Transverse colon (tissue), 4 donors: ENCODE results near the gene PPP1R10. TPM values are rescaled to one million over a fixed set of nuclear protein-coding genes. Genes with fewer than 3 reads are reported as not detected.

Source experiments
- DNase-seq: peaks from one replicate; pipeline ENCODE4 v3.0.0-alpha.2; 2019
- H3K27ac ChIP-seq, 4 donors: fragments of 200-600 bp; sonication (generic); 2 replicates each; pipeline ENCODE4 v1.5.1; 2016 to 2018; ENCODE audit warnings: inconsistent platforms in 4 of 4
- H3K27me3 ChIP-seq: fragments of 200-600 bp; sonication (generic); 2 replicates; pipeline ENCODE4 v1.5.1; 2017; ENCODE audit warnings: inconsistent platforms
- H3K36me3 ChIP-seq, 4 donors: fragments of 200-600 bp; sonication (generic); 2 replicates each; pipeline ENCODE4 v1.5.1; 2017 to 2019; ENCODE audit warnings: inconsistent platforms in 4 of 4
- H3K4me1 ChIP-seq, 4 donors: fragments of 200-600 bp; sonication (generic); 2 replicates each; pipeline ENCODE4 v1.5.1; 2017 to 2020; ENCODE audit warnings: inconsistent platforms in 4 of 4
- H3K4me3 ChIP-seq, 4 donors: fragments of 200-600 bp; sonication (generic); 1 replicate in 1 of 4; 2 replicates in 3 of 4; pipeline versions ENCODE4 v1.5.1 to v1.6.1; 2017 to 2019; ENCODE audit warnings: inconsistent platforms in 4 of 4
- H3K9me3 ChIP-seq, 2 donors: fragments of 200-600 bp; sonication (generic); 2 replicates each; pipeline ENCODE4 v1.5.1; 2017 to 2019; ENCODE audit warnings: inconsistent platforms in 2 of 2
- EP300 ChIP-seq: sonication (generic); formaldehyde crosslinking; IDR thresholded peaks from one replicate; pipeline ENCODE4 v1.6.1; 2017; ENCODE audit warnings: antibody characterized with exemption, low read depth
- POLR2A ChIP-seq: fragments of 450-650 bp; IDR thresholded peaks from one replicate; pipeline ENCODE4 v1.6.1; 2016; ENCODE audit warnings: antibody characterized with exemption, mild to moderate bottlenecking, moderate library complexity
- POLR2AphosphoS5 ChIP-seq, 3 donors: sonication (generic); formaldehyde crosslinking; IDR thresholded peaks; one replicate each; pipeline ENCODE4 v1.6.1; 2016; ENCODE audit warnings: antibody characterized with exemption in 3 of 3
- WGBS, 2 donors: methylation state at CpG; one replicate each; pipeline ENCODE4 v1.1.5; 2018; ENCODE audit warnings: low coverage in 1 of 2; 5-methylcytosine and 5-hydroxymethylcytosine counted together
- in situ Hi-C, 4 donors: fragments of 200-750 bp; cut with MboI; loops; one replicate each; pipeline versions ENCODE4 v1.15.0 to v1.15.1; 2017; ENCODE audit warnings: low sequenced_read_pairs in 3 of 4, low pct_ligation_motif_present in 1 of 4, low pct_unique_long_range_greater_than_20kb in 1 of 4
- intact Hi-C: fragments of 100-400 bp; cut with DNase I; formaldehyde crosslinking; loops from one replicate; pipeline ENCODE4 v1.15.1; 2023; ENCODE audit warnings: low total_unique reads
- total RNA-seq, 4 donors: library from RNA; depleted of rRNA; stranded (reverse); fragments of >200 nt; gene quantifications; one replicate each; pipeline ENCODE4 v1.1.0, GENCODE V29; 2016
- TF ChIP-seq, protein P1 (sequence below), 5 experiments: fragments of 200-600 bp in 3 of 5; fragments of 450-650 bp in 2 of 5; sonication (generic) in 3 of 5; IDR thresholded peaks; 1 replicate in 2 of 5; 2 replicates in 3 of 5; pipeline ENCODE4 v1.5.1; 2016 to 2017; ENCODE audit warnings: antibody characterized with exemption in 5 of 5, inconsistent platforms in 3 of 5, mild to moderate bottlenecking in 2 of 5, moderate library complexity in 1 of 5

Gene PPP1R10
- total RNA-seq, 4 donors from 2014 or later, result 35.5 to 62.5 (median 53.8) TPM

DNA sequence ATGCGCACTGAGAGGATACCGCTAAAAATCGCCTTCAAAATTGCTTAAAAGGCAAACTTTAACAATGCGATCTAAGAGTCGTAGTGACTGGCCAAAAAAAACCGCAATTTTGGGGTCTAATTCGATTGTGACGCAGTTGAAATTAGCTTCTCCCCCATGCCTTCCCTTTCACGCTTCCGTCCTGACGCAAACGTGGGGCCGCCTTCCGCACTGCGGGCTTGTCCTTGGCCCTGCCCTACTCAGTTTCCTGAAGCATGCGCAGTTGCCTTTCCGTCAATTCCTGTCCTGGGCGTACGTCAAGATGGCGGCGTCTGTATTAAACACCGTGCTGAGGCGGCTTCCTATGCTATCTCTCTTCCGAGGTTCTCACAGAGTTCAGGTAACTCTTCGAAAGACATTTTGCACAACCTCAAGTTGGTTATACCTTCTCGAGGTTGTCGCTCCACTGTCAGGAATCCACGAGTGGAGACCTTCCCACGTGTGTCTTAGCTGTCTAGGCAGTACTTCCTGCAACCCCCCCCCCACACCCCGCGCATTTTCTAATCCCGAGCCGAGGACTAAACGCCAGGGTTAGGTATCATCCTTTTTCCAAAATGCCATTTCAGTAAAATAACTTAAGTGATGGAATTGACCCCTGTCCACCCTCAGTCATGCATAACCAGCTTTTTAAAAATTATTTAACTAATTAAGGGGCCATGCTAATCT lies 674 bp upstream of the PPP1R10 start, which contains the start of gene MRPS18B:
Gene MRPS18B (plus strand): TSS at position 276 of the 705 bp plus-strand sequence. CDS start 26 bp downstream, at position 302.
- in situ Hi-C loops, result no loop called here
- WGBS, 2 donors, result 0 to 1% methylated on average over 1 to 34 of the region's 34 CpGs
- H3K4me1 ChIP-seq, result peaks cover 14 to 36% (median 32%) of the 10 kb centered on the region in 4 donors
- DNase-seq, result peak; percentile 98
- intact Hi-C loops, result loop anchor here (5.0 kb wide), 2 partner anchors 70 to 105 kb away; partner anchors contain the start of genes PPP1R18 and TUBB
- TF ChIP-seq EP300, result no peak
- peak; percentile 91 to 93 (median 93) for TF ChIP-seq POLR2AphosphoS5 (IDR thresholded peaks at IDR 0.05)
- TF ChIP-seq POLR2A, result peak; percentile 46
- TF ChIP-seq, protein P1, sequence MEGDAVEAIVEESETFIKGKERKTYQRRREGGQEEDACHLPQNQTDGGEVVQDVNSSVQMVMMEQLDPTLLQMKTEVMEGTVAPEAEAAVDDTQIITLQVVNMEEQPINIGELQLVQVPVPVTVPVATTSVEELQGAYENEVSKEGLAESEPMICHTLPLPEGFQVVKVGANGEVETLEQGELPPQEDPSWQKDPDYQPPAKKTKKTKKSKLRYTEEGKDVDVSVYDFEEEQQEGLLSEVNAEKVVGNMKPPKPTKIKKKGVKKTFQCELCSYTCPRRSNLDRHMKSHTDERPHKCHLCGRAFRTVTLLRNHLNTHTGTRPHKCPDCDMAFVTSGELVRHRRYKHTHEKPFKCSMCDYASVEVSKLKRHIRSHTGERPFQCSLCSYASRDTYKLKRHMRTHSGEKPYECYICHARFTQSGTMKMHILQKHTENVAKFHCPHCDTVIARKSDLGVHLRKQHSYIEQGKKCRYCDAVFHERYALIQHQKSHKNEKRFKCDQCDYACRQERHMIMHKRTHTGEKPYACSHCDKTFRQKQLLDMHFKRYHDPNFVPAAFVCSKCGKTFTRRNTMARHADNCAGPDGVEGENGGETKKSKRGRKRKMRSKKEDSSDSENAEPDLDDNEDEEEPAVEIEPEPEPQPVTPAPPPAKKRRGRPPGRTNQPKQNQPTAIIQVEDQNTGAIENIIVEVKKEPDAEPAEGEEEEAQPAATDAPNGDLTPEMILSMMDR (IDR thresholded peaks at IDR 0.05), result no peak
- H3K9me3 ChIP-seq, result no peaks in the 10 kb centered on the region
- peak within 1 kb of the TSS; percentile 63 to 76 (median 70) for H3K4me3 ChIP-seq
- H3K27ac ChIP-seq, result peak within 1 kb of the TSS; percentile 94 to 98 (median 96)
- peaks cover 0 to 39% (median 19%) of the 10 kb centered on the region in 4 donors for H3K36me3 ChIP-seq
- no peaks in the 10 kb centered on the region for H3K27me3 ChIP-seq

DNA sequence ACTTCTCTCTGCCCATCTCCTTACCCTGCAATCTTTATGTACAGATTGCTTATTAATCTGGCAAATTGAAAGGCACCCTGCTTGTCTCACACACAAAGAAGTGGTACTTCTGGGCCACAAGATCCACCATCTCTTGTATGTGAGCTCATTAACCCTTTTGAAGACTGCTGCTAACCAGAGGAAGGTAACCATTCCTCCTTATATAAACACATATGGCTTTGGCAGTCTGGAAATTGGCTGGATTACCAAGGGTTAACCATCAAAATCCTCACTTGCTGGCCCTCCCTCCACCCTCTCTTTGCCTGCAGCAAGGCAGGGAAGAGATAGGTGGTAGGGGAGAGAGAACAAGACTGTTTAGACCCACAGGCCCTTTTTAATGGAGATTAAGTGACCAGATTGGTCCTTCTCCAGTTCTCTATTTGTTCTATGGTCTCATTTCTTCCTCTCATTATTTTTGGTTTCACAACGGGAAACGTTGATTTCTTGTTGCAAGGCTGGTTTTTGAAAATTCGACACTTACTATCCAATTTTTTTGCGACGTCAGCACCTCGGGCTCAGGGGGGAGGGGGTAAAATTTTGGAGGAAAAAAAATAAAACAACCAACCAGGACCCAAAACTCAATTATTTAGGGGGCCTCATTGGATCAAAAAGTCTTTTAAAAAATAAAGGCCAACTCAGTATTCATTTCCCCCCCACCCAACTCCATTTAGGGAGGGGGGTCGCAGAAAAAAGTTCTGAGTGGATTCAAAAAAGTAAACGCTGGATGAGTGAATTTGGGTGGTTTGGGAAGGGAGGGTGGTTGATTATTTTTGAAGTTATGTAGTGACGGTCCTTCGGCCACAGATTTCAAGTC lies 859 bp downstream of the PPP1R10 start:
- no peaks in the 10 kb centered on the region for H3K27me3 ChIP-seq
- H3K4me3 ChIP-seq, result peak overlapping the region; percentile 53 to 76 (median 68)
- TF ChIP-seq POLR2A, result no peak
- peak; percentile 34 to 82 (median 64) for TF ChIP-seq POLR2AphosphoS5 (IDR thresholded peaks at IDR 0.05)
- TF ChIP-seq, protein P1 (IDR thresholded peaks at IDR 0.05), result peak in 1 of 5 experiments; percentile 6
- no peak for TF ChIP-seq EP300
- intact Hi-C loops, result loop anchor here (5.0 kb wide), 2 partner anchors 71 to 106 kb away; partner anchors contain the start of genes PPP1R18 and TUBB
- in situ Hi-C loops, result no loop called here
- no peak for DNase-seq
- peak overlapping the region; percentile 94 to 98 (median 96) for H3K27ac ChIP-seq
- 0% methylated on average over 10 of the region's 10 CpGs for WGBS, 2 donors
- H3K4me1 ChIP-seq, result peaks cover 14 to 51% (median 39%) of the 10 kb centered on the region in 4 donors
- H3K36me3 ChIP-seq, result peaks cover 0 to 25% (median 12%) of the 10 kb centered on the region in 4 donors
- no peaks in the 10 kb centered on the region for H3K9me3 ChIP-seq

GRCh38 chr6:30615219-30615957 lies 1.7 kb downstream of the PPP1R10 start:
- Histone ChIP-seq H3K9me3 (no peaks in the 10 kb centered on the region), H3K36me3 (peaks cover 0 to 17% (median 8%) of the 10 kb centered on the region in 4 donors), H3K4me1 (peaks cover 14 to 58% (median 40%) of the 10 kb centered on the region in 4 donors), H3K27ac (peak overlapping the region; percentile 94 to 98 (median 96)), H3K27me3 (no peaks in the 10 kb centered on the region), H3K4me3 (peak overlapping the region; percentile 53 to 76 (median 68))
- TF ChIP-seq POLR2A (no peak), EP300 (no peak), POLR2AphosphoS5 (IDR thresholded peaks at IDR 0.05) (no peak)
- TF ChIP-seq, protein P1 (IDR thresholded peaks at IDR 0.05), result no peak
- 0 to 1% methylated on average over 10 of the region's 10 CpGs for WGBS, 2 donors
- intact Hi-C loops, result loop anchor here (5.0 kb wide), 2 partner anchors 72 to 107 kb away; partner anchors contain the start of genes PPP1R18 and TUBB
- in situ Hi-C loops, result no loop called here
- DNase-seq, result peak; percentile 41
